ENCODE data around the gene SFSWAP.

The SFSWAP gene

DNA sequence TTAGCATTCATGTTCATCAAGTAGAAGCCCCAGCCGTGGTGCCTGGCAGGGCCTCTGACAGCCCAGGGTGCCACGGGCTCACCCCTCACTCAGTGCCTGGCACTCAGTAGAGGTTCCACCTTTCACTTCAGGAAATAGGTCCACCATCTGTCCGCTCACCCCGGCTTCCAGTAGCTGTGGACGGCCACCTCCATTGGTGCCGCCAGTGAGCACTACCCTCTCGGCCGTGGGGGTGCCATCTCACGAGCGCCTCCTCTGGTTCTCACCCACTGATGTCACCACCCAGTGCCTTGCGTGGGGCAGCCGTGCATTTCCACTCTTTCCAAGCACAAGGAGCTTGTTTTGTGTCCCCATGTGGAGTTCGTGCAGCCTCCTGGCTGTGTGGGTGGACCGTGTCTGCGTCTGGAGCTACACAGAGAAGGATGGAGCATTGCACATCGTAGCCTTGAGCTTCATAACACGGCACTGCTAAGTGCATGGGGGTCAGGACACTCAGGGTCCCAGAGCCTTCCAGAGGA lies 76.3 kb downstream of the SFSWAP start:
- TF ChIP-seq, protein P1, sequence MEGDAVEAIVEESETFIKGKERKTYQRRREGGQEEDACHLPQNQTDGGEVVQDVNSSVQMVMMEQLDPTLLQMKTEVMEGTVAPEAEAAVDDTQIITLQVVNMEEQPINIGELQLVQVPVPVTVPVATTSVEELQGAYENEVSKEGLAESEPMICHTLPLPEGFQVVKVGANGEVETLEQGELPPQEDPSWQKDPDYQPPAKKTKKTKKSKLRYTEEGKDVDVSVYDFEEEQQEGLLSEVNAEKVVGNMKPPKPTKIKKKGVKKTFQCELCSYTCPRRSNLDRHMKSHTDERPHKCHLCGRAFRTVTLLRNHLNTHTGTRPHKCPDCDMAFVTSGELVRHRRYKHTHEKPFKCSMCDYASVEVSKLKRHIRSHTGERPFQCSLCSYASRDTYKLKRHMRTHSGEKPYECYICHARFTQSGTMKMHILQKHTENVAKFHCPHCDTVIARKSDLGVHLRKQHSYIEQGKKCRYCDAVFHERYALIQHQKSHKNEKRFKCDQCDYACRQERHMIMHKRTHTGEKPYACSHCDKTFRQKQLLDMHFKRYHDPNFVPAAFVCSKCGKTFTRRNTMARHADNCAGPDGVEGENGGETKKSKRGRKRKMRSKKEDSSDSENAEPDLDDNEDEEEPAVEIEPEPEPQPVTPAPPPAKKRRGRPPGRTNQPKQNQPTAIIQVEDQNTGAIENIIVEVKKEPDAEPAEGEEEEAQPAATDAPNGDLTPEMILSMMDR (conservative IDR thresholded peaks at IDR 0.05; ENCODE audit: low read depth, low read length), result no peak
- no peak for DNase-seq (ENCODE audit: low read depth)
- no peak overlapping the region for H3K4me3 ChIP-seq (ENCODE audit: low read depth, low read length)

DNA sequence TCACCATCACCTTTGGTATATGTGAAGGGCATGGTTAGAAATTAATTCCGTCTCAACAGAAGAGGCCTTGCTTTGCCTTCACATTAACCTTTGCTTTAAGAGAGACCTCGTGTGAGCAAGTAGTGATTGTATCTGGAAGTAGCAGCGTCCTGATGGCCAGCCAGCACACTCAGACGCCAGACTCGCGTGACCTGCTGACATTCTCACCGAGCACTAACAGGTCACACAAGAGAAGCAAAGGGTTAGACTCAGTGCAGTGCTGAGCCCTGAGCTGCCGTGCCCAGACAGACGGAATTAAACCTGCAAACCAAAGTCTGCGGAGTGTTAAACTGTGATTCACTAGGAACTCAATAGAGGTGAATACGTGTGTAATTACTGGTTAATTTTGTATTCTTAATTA lies 77.2 kb downstream of the SFSWAP start:
- DNase-seq (ENCODE audit: low read depth), result no peak
- TF ChIP-seq, protein P1 (conservative IDR thresholded peaks at IDR 0.05; ENCODE audit: low read depth, low read length), result no peak

DNA sequence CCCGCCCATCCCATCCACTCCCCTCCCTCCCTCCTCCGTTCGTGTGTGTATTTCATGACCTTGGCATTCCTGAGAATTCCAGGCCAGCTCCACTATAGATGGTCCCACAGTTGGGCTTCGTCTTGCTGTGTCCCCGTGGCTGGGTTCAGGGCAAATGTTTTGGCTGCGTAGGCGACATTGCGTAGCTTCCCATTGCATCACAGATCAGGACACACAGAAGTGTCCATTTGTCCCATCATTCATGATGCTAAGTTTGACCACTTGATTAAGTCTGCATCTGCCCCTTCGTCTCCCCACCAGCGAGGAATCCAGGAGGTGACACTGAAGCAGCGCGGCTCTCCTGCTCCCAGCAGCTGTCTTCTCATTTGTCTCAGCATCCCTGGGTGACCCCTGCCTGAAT lies 78.7 kb downstream of the SFSWAP start:
- no peak overlapping the region for H3K4me3 ChIP-seq (ENCODE audit: low read depth, low read length)
- TF ChIP-seq, protein P1 (conservative IDR thresholded peaks at IDR 0.05; ENCODE audit: low read depth, low read length), result no peak
- DNase-seq (ENCODE audit: low read depth), result no peak

More for the DNA sequence above, 77.2 kb downstream of the SFSWAP start:
- no peak overlapping the region for H3K4me3 ChIP-seq (ENCODE audit: low read depth, low read length)

DNA sequence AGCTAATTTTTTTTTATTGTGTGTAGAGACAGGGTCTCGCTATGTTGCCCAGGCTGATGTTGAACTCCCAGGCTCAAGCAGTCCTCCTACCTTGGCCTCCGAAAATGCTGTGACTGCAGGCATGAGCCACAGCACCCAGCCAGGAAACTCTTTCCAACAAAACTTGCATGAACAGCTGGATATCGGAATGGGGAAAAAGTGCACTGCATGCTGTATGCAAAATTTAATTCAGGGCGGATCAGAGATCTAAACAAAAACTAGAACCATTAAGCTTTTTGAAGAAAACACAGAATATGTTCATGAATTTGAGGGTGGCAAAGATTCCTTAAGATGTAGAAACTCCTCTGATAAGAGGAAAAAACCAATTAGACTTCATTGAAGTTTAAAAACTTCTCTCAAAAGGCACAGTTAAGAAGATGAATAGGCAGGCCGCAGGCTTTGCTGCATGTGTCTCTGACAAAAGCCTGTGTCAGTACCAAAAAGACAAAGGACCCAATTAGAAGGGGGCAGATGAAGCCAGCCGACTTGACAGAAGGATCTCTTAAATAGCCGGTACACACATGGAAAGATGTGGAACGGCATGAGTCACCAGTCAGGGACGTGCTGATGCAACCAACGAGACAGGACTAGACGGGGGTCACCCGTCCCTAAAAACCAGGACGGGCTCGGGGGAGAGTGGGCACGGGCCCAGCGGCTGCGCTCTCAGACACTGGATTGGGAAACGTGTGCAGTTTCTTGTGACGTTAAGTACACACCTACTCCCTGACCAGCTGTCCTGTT lies 82.5 kb downstream of the SFSWAP start:
- DNase-seq (ENCODE audit: low read depth), result peak; percentile 60
- TF ChIP-seq, protein P1 (conservative IDR thresholded peaks at IDR 0.05; ENCODE audit: low read depth, low read length), result no peak
- no peak overlapping the region for H3K4me3 ChIP-seq (ENCODE audit: low read depth, low read length)

DNA sequence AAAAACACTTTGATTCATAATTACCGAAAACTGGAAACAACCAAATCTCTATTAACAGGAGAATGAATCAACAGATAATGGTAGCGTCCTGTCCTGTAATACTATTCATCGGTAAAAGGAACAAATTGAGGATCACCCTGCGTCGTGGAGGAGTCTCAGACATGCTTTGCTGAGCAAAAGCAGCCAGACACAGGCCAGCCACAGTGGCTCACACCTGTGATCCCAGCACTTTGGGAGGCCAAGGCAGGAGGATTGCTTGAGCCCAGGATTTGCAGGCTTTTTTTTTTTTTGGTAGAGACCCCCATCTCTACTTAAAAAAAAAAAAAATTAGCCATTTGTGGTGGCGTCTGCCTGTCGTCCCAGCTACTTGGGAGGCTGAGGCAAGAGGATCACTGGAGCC lies 83.2 kb downstream of the SFSWAP start:
- no peak overlapping the region for H3K4me3 ChIP-seq (ENCODE audit: low read depth, low read length)
- no peak for DNase-seq (ENCODE audit: low read depth)
- TF ChIP-seq, protein P1 (conservative IDR thresholded peaks at IDR 0.05; ENCODE audit: low read depth, low read length), result no peak

DNA sequence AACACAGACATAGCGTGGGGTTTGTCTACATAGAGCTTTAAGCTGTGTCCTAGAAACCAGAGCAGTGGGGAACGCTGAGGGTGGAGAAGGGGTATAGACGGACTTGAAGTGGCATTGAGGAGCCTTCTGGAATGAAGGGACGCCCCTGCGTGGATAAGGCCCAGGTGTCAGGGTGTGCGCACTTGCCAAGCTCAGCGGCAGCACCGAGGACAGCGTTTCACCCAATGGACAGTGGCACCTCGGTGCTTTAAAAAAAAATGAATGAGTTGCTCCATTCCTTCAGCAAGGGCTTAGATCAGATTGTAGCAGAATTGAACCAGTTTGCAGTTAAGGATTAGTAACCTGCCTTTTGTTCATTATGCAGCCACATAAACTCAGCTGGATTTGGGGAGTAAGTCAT lies 83.7 kb downstream of the SFSWAP start:
- no peak overlapping the region for H3K4me3 ChIP-seq (ENCODE audit: low read depth, low read length)
- DNase-seq (ENCODE audit: low read depth), result no peak
- TF ChIP-seq, protein P1 (conservative IDR thresholded peaks at IDR 0.05; ENCODE audit: low read depth, low read length), result no peak

DNA sequence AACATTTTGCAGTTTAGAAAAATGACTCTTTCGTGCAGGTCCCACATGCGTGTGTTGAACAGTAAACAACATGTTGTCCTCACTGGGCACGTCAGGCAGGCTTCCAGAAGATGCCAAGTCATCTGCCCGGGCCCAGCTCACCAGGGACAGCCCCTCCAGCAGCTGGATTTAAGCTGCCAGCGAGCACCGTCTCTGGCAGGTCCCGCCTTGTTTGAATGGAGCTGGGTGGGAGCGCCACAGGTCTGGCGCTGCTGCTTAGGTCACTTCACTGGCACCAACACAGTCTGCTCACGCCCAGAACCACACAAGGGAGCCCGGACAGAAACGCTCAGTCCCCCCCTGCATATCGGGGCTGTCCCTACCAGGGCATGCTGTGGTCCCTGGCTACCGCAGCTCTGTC lies 84.2 kb downstream of the SFSWAP start:
- TF ChIP-seq, protein P1 (conservative IDR thresholded peaks at IDR 0.05; ENCODE audit: low read depth, low read length), result no peak
- no peak for DNase-seq (ENCODE audit: low read depth)
- no peak overlapping the region for H3K4me3 ChIP-seq (ENCODE audit: low read depth, low read length)
